Islet of Langerhans (tissue), 1 donor: ENCODE results near the gene SLC6A8.

Experiments
- FAIRE-seq: peaks from one replicate; lab custom pipeline; 2011; peaks lifted over from hg19 to GRCh38; lab: Jason Lieb, UNC

The SLC6A8 gene

DNA sequence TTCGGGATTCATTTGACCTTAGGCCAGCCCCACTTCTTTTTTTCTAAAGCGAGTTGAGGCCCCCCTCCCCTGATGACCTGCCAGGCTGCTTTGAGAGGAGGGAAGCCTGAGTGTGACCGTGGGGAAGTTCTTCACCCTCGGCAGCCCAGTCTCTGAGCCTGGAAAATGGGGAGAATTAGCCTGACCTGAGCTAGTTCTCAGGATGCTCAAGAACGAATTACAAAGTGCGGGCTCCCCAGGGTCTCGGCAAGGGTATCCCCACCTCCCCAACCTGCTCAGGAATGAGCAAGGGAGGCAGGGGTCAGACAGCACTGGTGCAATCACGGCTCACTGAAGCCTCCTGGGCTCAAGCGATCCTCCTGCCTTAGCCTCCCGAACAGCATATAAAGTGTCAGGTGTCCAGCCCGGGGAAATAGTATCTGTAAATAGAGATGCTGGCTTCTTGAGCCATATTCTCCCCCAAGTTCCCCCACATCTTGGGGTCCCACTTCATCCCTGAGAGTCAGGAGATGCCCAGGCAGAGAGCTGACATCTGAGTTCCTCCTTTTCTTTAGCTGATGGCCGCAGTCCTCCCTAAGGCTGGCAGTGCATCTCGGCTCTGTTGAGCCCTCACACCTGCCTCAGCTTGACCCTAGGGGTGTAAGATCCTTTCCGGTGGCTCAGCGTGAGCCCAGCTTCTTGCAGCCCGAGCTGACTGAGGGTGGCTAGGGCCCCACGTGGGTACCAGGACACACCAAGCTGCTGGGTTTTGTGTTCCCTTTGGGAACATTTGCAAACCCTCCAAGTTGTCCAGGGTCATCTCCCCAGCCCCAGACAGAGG is 39.2 kb upstream of the SLC6A8 start:
- no peak for FAIRE-seq

DNA sequence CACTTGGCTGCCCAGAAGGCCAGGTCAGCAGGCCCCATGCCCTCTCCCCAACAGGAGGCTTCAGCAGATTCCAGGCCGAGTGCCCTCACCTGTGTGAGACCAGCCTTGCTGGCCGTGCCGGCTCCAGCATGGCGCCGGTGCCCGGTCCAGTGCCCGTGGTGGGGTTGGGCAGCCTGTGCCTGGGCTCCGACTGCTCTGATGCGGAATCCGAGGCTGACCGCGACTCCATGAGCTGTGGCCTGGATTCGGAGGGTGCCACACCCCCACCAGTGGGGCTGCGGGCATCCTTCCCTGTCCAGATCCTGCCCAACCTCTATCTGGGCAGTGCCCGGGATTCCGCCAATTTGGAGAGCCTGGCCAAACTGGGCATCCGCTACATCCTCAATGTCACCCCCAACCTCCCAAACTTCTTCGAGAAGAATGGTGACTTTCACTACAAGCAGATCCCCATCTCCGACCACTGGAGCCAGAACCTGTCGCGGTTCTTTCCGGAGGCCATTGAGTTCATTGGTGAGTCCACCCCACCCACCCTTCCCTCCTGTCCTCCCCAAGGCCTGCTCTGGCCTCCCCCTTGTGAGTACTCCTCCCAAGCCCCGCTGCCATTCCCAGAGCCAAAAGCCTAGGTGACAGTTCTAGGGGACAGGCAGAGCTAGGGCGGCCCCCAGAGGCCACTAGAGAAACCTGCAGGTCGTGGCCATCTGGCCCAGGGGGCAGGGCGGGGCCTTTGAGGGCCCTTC is 38.4 kb upstream of the SLC6A8 start:
- FAIRE-seq: no peak

DNA sequence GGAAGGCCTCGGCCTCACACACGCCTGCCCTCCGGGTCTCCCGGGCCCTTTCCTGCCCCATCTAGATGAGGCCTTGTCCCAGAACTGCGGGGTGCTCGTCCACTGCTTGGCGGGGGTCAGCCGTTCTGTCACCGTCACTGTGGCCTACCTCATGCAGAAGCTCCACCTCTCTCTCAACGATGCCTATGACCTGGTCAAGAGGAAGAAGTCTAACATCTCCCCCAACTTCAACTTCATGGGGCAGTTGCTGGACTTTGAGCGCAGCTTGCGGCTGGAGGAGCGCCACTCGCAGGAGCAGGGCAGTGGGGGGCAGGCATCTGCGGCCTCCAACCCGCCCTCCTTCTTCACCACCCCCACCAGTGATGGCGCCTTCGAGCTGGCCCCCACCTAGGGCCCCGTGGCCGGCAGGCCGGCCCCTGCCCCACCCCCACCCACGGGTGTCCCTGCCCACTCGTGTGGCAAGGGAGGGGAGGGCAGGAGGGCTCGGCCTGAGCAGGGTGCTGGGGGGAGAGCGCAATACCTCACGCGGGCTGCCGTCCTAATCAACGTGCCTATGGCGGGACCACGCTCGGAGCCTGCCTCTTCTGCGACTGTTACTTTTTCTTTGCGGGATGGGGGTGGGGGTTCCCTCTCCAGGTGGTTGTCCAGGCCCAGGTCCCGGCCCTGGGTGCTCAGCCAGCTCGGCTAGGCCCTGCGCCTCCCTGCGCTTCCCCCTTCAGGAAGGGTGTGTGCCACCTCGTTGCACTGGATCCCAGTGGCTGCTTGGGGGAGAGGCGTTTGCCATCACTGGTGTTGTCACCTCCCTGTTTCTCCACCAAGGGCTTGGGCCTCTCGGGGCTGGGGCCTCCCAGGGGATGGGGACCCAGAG is 37.6 kb upstream of the SLC6A8 start:
- no peak for FAIRE-seq

DNA sequence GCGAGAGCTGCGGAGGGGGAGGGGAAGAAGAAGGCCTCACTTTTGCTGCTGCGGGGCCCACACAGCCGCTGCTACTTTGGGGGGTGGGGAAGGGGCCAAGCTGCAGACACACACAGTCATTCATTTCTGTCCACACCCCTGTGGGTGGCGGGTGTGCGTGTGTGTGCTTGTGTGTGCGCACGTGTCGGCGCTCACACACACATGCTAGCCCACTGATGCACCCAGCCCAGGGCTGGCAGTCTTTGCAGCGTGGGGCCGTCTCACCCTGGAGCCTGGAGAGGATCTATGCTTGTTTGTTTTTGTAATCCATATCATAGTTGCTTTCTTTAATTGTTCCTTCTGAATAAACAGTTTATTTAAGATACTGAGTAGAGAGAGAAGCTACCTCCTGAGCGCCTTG is 36.8 kb upstream of the SLC6A8 start:
- no peak for FAIRE-seq

DNA sequence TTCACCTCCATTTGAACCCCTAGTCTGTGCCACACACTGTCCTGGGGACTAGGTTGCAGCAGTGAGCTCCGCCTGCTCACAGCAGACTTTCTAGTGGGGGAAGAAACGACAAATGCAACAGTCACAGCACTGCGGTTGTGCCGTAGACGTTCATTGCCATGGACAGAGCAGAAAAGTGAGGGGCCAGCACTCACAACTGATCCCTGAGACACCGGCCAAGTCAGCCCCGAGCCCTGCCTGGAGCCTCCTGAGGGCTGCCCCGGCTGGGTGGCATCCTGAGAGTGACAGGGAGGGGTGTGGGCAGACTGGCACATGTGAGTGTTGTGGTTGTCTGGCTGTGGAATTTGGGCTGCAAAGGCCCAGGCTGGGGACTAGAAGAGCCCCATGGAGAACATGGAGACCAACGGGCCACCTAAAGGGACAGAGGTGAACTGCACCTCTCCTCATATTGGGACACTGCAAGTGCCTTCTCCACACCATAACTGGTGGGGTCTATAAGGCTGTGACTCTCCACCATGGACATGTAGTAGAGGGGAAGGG is 36.1 kb upstream of the SLC6A8 start:
- no peak for FAIRE-seq

DNA sequence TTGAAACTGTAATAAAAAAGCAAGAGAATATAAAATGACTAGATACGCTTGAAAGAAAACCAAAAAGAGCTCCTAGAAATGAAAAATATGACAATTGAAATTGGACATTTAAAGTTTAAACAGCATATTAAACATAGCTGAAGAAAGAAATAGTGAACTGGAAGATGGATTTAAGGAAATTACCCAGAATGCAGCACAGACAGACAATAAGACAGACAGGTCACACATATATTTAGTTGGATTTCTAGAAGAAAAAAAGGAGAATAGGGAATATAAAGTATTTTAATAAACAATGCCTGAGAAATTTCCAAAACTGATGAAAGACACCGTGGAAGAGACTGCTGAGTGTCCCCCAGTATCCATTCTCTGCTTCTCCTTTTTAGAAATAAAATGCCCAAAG is 34.2 kb upstream of the SLC6A8 start:
- no peak for FAIRE-seq

DNA sequence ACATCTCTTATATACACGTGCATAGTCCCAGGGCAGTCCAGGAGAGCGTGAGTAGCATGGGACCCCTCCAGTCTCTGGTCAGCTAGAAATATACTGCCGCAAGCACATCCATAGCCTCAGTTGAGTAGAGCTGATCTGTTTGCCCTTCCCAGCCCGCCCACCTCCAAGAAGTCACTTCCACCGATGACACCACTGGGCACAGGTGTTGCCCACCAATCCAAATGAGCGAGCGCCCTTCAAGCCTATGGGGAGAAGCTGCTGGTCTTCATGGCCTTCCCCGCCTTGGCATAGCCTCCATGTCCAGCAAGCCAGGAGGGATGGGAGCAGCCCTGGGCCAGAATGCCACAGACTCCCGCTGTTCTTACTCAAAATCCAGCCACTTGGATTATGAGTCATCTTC is 30.6 kb upstream of the SLC6A8 start:
- no peak for FAIRE-seq

DNA sequence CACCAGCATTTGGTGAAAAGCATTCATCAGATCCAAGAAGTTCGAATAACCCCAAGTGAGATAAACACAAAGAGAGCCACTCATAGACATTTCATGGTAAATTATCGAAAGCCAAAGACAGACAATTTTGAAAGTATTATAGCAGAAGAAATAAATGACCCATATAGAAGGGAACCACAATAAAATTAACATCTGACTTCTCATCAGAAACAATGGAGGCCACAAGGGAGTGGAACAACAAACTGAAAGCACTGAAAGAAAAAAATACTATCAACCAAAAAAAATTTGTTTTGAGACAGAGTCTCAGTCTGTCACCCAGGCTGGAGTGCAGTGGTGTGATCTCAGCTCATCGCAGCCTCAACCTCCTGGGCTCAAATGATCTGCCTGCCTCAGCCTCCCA is 28.5 kb upstream of the SLC6A8 start:
- FAIRE-seq: no peak

DNA sequence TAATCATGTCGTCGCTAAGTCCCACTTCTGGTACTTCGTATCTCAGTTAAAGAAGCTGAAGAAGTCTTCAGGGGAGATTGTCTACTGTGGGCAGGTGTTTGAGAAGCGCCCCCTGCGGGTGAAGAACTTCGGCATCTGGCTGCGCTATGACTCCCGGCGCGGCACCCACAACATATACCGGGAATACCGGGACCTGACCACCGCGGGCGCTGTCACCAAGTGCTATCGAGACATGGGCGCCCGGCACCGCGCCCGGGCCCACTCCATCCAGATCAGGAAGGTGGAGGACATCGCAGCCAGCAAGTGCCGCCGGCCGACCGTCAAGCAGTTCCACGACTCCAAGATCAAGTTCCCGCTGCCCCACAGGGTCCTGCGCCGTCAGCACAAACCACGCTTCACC is 25.5 kb upstream of the SLC6A8 start:
- no peak for FAIRE-seq

DNA sequence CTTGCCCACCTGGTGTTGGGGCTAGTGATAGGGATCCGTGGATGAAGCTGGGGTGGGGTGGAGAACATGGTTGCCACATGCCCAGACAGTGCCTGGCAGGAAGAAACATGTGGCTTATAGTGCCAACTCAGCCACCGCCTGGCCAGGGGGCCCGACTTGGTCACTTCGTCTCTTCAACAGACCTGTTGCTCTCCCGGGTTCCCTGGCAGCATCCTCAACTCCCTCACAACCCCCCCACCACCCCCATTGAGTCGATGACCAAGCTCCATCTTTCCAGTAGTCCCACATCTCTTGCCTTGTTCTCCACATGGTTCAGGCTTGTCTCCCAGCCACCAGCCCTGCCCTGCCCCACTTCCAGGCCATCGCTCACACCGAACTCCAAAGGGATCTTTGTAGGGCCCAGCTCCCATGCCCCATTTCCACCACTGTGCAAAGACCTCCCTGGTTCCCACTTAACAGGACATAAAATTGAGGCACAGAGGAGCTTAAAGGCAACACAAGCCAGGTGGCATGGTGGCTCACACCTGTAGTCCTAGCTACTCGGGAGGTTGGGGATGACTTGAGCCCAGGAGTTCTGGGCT is 21.9 kb upstream of the SLC6A8 start:
- no peak for FAIRE-seq

DNA sequence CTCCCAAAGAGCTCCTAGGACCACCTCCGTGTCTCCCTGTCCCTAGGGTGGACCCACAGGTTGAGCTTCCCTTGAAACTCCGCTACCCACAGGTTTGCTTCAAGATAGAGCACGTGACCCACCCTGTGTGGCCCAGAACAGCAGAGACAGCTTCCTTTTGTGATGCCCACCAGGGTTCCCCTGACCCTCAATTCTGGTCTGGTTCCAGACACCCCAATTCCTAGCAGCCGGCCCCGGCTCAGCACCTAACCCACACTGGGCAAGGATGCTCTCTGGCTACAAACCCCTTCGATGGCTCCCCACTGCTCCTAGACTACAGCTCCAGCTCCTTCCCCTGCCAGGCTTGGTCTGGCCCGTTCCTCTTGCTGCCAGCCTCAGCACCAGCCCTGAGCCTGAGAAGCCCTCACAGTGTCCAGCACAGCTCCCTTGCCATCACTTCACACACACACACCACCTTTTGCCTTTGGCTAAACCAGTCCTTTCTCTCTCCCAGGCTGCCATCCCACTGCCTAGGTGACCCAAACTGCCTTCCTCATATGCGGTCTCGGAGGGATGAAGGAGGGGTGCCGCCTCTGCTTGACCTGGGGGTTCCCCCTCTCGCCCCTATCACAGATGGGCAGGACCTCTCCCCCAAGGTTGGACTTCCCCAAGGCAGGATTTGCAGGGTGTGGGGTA is 20.3 kb upstream of the SLC6A8 start:
- FAIRE-seq: no peak

DNA sequence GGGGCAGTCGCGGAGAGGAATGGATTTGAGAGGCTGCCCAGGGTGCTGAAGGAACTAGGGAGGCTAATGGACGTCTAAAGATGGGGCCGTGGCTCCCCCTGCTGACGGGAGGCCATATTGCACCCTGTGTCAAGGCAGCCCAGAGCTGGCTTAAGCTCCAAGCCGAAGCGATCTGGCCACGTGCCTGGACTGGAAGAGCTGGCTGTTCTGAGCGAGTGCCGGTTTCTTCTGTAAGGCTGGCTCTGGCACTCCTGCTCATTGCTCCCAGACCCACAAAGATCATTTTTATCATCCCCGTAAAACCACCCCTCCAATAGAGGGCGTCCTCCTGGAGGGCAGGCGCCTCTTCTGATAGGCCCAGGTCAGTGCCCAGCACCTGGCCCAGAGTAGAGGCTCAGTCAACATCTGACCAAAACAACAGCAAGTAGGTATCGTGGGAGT is 19.8 kb upstream of the SLC6A8 start:
- FAIRE-seq: peak; percentile 81

DNA sequence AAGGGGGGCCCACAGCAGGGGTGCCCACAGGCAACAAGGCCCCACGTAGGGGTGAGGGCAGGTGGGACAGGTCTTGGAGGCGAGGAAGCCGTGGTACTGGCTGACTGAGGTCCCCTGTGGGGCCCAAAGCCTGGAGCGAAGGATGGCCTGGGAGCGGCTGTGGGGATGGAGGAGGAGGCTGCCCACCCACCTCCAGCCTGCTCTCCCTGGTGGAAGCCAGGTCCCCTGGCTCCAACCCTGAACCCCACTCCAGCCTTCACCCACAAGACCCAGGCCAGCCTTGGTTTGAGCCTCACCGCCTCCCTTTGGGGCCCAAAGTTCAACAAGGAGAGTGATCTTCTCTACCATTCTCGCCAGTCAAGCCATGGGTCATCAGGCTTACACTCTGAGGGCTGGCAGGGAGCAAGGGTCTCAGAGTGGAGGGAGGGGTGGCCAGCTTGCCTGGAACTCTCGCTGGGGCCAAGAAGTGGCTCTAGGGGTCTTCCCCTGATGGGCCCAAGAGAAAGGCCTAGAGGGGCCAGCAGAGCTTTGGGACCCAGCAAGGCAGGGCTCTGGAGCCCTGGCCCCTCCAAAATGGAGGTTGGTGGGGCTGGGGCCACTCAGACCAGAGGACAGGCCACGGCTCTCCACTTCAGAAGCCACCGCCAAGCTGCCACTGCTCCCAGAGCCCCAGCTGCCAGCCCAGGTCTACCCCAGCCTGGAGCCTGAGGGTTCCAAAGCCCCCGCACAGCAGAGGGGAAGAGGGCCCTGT is 19.1 kb upstream of the SLC6A8 start:
- no peak for FAIRE-seq

DNA sequence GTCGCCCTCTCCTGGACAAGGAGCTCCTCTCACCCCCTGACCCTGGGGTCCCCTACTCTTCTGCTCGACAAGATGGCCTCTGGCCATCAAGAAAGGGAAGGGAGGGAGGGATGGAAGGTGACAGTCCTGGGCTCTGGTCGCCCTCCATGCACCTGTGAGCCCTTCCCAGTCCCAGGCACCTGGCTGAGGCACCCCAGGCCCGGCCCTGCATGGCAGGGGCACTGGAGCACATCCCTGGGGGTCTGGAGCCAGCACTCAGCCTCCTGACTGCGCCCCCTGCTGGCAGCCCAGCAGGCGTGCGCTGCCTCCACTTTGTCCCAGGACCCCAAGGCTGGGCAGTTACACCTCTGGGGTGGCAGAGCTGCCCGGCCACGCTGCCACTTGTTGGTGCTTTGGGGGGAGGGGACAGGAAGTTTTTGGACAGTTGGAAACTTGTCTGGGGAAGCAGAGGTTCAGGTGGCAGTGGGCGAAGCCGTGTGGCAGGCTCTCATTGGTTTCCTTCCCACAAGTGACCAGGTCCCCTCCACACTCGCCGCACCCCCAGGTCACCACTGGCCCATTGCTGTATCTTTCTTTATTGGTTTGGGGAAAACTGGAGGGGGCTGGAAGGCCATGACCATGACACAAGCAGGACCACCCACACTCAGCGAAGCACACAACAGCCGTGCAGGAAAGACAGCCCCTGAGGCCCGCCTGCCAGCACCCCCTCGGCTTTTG is 18.4 kb upstream of the SLC6A8 start:
- no peak for FAIRE-seq

DNA sequence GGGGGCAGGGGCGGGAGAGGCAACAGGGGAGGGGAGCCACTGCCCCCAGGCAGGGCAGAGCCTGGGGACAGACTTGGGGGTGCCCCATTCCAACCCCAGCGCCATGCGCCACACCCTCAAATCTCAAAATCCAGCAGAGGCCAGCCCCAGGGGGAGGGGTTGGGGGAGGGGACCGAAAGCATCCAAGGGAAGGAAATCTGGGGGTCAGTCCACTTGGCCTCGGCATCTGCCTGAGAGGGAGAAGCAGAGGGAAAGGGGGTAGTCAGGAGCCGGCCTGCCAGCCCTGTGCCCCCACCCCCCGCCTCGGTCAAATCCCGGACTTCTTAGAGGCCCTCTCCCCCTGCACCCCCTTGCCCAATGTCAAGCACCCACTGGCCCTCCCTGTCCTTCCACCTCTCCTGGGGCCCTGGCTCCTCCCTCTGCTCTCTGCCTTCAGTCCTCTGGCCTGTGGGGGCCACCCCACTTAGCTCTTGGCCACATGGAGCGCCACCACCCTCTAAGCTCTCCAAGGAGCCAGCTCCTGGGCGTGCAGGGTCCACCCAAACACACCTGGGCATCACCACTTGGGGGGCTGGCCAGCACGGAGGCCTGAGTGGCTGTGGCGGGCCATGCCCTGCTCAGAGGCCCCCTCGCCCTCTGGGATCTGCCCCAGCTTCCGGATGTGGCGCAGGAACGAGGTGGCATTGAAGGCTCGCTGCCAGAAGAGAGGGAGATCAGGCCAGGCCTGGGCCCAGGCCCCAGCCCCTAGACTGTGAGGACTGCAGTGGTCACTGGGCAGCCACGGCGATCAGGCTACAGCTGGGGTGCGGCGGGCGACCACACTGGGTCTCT is 17.6 kb upstream of the SLC6A8 start:
- FAIRE-seq: no peak

DNA sequence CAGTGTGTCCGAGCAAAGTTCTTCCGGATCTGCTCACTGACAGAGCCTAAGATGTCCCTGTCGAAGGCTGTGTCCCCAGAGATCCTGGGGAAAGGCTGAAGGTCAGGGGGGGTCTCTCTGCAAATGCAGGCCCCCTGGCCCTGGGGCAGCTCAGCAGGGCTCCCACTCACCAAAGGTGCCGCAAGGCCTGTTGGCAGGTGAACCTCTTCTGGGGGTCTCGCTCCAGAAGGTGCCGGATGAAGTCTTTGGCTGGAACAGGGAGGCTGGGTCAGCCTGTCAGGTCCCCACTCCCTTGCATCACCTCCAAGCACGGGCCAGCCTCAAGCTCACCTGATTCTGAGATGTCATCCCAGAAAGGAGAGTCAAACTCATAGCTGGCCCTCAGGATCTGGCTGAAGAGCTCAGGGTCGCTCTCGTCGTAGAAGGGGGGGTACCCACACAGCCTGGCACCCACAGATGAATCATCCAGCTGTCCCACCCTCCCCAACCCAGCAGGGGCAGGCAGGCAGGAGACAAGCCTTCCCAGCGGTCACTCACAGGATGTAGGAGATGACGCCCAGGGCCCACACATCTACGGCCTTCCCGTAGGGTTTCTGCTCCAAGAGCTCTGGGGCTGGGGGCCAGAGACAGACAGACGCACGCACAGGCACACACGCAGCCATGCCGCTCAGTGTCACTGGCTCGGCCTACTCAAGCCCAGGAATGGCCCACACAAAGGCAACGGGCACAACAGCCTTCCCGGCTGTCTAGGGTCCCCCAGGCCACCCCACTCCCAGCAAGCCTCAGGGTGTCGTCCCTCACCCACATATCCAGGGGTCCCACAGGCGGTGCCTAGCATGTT is 16.8 kb upstream of the SLC6A8 start:
- no peak for FAIRE-seq

DNA sequence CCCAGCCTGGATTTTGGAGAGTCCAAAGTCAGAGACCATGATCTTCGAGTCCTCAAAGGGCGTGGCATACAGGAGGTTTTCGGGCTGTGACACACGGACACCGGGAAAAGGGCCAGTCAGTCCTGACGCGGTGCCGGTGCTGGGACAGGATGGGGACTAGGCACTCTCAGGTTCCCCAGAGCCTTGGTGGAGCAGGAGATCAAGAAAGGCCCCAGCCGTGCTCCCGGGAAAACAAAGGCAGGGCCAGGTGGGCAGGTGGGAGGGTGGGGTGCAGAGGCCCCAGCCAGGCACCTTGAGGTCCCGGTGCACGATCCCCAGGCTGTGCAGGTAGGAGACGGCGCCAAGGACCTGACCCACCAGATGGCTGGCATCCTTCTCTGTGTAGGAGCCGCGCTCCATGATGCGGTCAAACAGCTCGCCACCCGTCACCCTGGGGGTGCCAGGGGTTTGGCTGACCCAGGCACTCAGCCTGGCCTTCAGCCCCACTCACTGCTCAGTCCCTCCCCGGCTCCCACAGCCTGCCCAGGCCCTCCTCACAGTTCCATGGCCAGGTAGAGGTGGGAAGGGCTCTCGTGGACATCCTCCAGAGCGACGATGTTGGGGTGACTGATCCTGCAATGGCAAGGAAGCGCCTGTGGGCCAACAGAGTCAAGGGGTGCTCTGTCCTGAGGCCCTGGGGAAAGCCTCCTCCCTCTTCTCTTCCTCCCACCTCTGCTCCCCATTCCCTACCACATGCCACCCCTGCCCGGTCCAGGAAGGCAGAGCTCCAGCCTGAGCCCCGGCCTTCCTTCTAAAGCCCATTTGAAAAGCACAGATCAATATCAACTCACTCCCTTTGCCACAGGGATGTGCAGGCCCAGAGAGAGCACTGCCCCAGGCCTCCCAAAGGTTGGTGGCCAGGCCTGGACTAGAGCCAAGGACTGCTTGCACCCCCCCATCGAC is 15.9 kb upstream of the SLC6A8 start:
- no peak for FAIRE-seq
